ENCODE results near the gene VWA3B.
"Not testable (repeated sequence)": the region's sequence is repeated elsewhere in the genome, so short reads cannot be mapped to it uniquely, and the experiment has no call there.

DNA sequence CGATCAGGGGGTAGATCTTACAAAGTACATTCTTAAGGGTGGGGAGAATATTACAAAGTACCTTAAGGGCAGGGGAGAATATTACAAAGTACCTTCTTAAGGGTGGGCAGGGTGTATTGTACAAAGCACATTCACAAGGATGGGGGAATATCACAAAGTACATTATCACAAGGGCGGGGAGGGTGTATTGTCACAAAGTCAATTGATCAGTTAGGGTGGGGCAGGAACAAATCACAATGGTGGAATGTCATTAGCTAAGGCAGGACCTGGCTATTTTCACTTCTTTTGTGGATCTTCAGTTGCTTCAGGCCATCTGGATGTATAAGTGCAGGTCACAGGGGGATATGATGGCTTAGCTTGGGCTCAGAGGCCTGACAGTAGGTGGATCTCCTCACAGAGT, 42.2 kb upstream of the VWA3B start:
- TF ChIP-seq POLR2A, POLR2AphosphoS5 (IDR thresholded peaks at IDR 0.05): not testable (repeated sequence)
